GM12878 (cell line): ENCODE data around the gene GJD2. TPM values are rescaled to one million over a fixed set of nuclear protein-coding genes. Genes with fewer than 3 reads are reported as not detected.

Source experiments
- ATAC-seq: fragments of 200-7000 bp; cut with Tn5 transposase; 3 replicates; pipeline ENCODE4 v1.9.1; 2020; ENCODE audit warnings: mild to moderate bottlenecking, moderate library complexity
- BruUV-seq: library from RNA; stranded (reverse); fragments of 400-500 nt; replicated peaks from 2 replicates; lab custom pipeline; 2021; lab: Mats Ljungman, UMichigan
- CTCF ChIA-PET: fragments of 300-600 bp; sonication (Branson Sonifier 250); formaldehyde crosslinking; extraction: SDS; loops from one replicate; lab custom pipeline; 2021; ENCODE audit warnings: inconsistent platforms; lab: Yijun Ruan, JAX
- POLR2A ChIA-PET: fragments of 350-600 bp; formaldehyde crosslinking; extraction: SDS; loops from one replicate; lab custom pipeline; 2021; ENCODE audit warnings: inconsistent platforms; lab: Charles Lee
- RAD21 ChIA-PET: fragments of 300-600 bp; sonication (Branson Sonifier 250); formaldehyde crosslinking; loops from one replicate; lab custom pipeline; 2023; ENCODE audit warnings: antibody characterized with exemption; ENCODE audit not compliant: unreplicated experiment; lab: Charles Lee
- SMC1A ChIA-PET: fragments of 300-600 bp; sonication (Branson Sonifier 250); formaldehyde crosslinking; loops from one replicate; lab custom pipeline; 2023; ENCODE audit not compliant: unreplicated experiment, uncharacterized antibody; lab: Charles Lee
- DNase-seq: peaks from one replicate; pipeline ENCODE4 v3.0.0-alpha.2; 2011; ENCODE audit warnings: low read depth, low spot score
- FAIRE-seq: peaks from 3 replicates; lab custom pipeline; 2011; peaks lifted over from hg19 to GRCh38; lab: Jason Lieb, UNC
- H2AFZ ChIP-seq: 2 replicates; pipeline ENCODE4 v1.6.0; 2011; ENCODE audit warnings: low read depth, low read length, control low read depth; ENCODE audit not compliant: control insufficient read depth
- H3K27ac ChIP-seq: 2 replicates; pipeline ENCODE4 v1.5.1; 2011; ENCODE audit warnings: control low read depth; ENCODE audit not compliant: control insufficient read depth, insufficient read depth
- H3K27me3 ChIP-seq, 2 experiments: replicated peaks in 1 of 2; 2 replicates each; pipeline versions ENCODE4 v1.6.0 to v1.6.1; 2011; ENCODE audit warnings: low read length in 1 of 2; ENCODE audit not compliant: control insufficient read depth in 2 of 2, insufficient read depth in 2 of 2
- H3K36me3 ChIP-seq, 2 experiments: 2 replicates each; pipeline ENCODE4 v1.5.1; 2011; ENCODE audit warnings: low read length in 1 of 2; ENCODE audit not compliant: control insufficient read depth in 2 of 2, insufficient read depth in 2 of 2
- H3K4me1 ChIP-seq: 2 replicates; pipeline ENCODE4 v1.6.1; 2011; ENCODE audit warnings: mild to moderate bottlenecking, low read length, moderate library complexity, mixed read lengths; ENCODE audit not compliant: control insufficient read depth, insufficient read depth
- H3K4me2 ChIP-seq: 2 replicates; pipeline ENCODE4 v1.6.0; 2011; ENCODE audit warnings: control low read depth; ENCODE audit not compliant: control insufficient read depth, insufficient read depth
- H3K4me3 ChIP-seq: fragments of 200-600 bp; sonication (generic); 2 replicates; pipeline ENCODE4 v1.5.1; 2016
- H3K79me2 ChIP-seq: 2 replicates; pipeline ENCODE4 v1.6.0; 2011; ENCODE audit warnings: low read length; ENCODE audit not compliant: control insufficient read depth, insufficient read depth
- H3K9ac ChIP-seq: 2 replicates; pipeline ENCODE4 v1.8.0; 2011; ENCODE audit warnings: low read length, control low read depth, mixed read lengths; ENCODE audit not compliant: control insufficient read depth, insufficient read depth
- H3K9me3 ChIP-seq: replicated peaks from 3 replicates; pipeline ENCODE4 v1.5.1; 2011; ENCODE audit warnings: mild to moderate bottlenecking, low read length; ENCODE audit not compliant: control insufficient read depth, insufficient read depth
- H4K20me1 ChIP-seq: 2 replicates; pipeline ENCODE4 v1.6.0; 2011; ENCODE audit not compliant: control insufficient read depth, insufficient read depth
- FOXM1 ChIP-seq: IDR thresholded peaks from 2 replicates; pipeline ENCODE4 v1.6.1; 2012; ENCODE audit warnings: low read depth, mild to moderate bottlenecking, inconsistent platforms, low read length, moderate library complexity
- JUND ChIP-seq: IDR thresholded peaks from 2 replicates; pipeline ENCODE4 v1.6.1; 2012; ENCODE audit warnings: low read depth, mild to moderate bottlenecking, low read length, improper control_type of control experiment, moderate library complexity
- MTA3 ChIP-seq: IDR thresholded peaks from 2 replicates; pipeline ENCODE4 v1.6.1; 2012; ENCODE audit warnings: low read length, inconsistent platforms, borderline replicate concordance
- MXI1 ChIP-seq: fragments of 150-350 bp; IDR thresholded peaks from 2 replicates; pipeline ENCODE4 v1.6.1; 2011; ENCODE audit warnings: low read depth, mild to moderate bottlenecking, inconsistent platforms, low read length, improper control_type of control experiment
- NRF1 ChIP-seq: conservative IDR thresholded peaks from 2 replicates; pipeline ENCODE4 v1.6.1; 2011; ENCODE audit warnings: mild to moderate bottlenecking, low read depth, low read length, improper control_type of control experiment
- SMARCA5 ChIP-seq: fragments of 450-650 bp; IDR thresholded peaks from 2 replicates; pipeline ENCODE4 v1.6.1; 2017; ENCODE audit warnings: mild to moderate bottlenecking
- SREBF2 ChIP-seq: IDR thresholded peaks from 2 replicates; pipeline ENCODE4 v1.6.1; 2012; ENCODE audit warnings: mild to moderate bottlenecking, low read length
- TBL1XR1 ChIP-seq: IDR thresholded peaks from 2 replicates; pipeline ENCODE4 v1.6.1; 2012; ENCODE audit warnings: low read depth, low read length, improper control_type of control experiment
- ZNF274 ChIP-seq: IDR thresholded peaks from one replicate; pipeline ENCODE4 v1.8.0; 2011; ENCODE audit not compliant: insufficient read length, insufficient read depth
- ZNF622 ChIP-seq: fragments of 450-650 bp; IDR thresholded peaks from 2 replicates; pipeline ENCODE4 v1.6.1; 2017; ENCODE audit warnings: mild to moderate bottlenecking, inconsistent platforms
- WGBS: methylation state at CpG from one replicate; pipeline ENCODE4 v1.1.6; 2016; ENCODE audit warnings: low lambda C conversion rate; ENCODE audit not compliant: insufficient replicate concordance, insufficient coverage; ENCODE audit errors: missing lambda C conversion rate; 5-methylcytosine and 5-hydroxymethylcytosine counted together
- in situ Hi-C: fragments of 300-500 bp; cut with MboI; formaldehyde crosslinking; loops from 9 replicates; pipeline ENCODE4 v1.14.3; 2018; ENCODE audit warnings: mixed read lengths
- intact Hi-C: fragments of 100-400 bp; cut with micrococcal nuclease; formaldehyde crosslinking; loops from one replicate; pipeline ENCODE4 v1.14.2; 2022; ENCODE audit not compliant: unreplicated experiment
- polyA plus RNA-seq, 11 experiments: library from polyadenylated mRNA; depleted of rRNA in 4 of 11; unstranded in 6 of 11; stranded (reverse) in 5 of 11; fragments of >200 nt; fragmentation: Nextera tagmentation in 4 of 11; fragmentation: Illumina TruSeq in 1 of 11; extraction: Ambion mirVana in 4 of 11; extraction: Trizol in 1 of 11; gene quantifications; 1 replicate in 1 of 11; 2 replicates in 10 of 11; pipeline versions ENCODE4 v1.2.1 to v1.2.3, GENCODE V29; 2011 to 2016; ENCODE audit warnings: inconsistent platforms in 2 of 11, missing spikeins in 2 of 11, low read depth in 1 of 11
- total RNA-seq, 4 experiments: library from RNA; depleted of rRNA in 3 of 4; stranded (reverse); fragments of >200 nt in 3 of 4; fragmentation: Illumina TruSeq in 1 of 4; extraction: Trizol in 1 of 4; gene quantifications; 2 replicates each; pipeline versions ENCODE4 v1.2.1 to v1.2.3, GENCODE V29; 2013 to 2021
- TF ChIP-seq, protein P1 (sequence below): IDR thresholded peaks from 2 replicates; pipeline ENCODE4 v1.6.1; 2012; ENCODE audit warnings: mild to moderate bottlenecking, low read depth, low read length
- TF ChIP-seq, protein P2 (sequence below): fragments of 450-650 bp; IDR thresholded peaks from 2 replicates; pipeline ENCODE4 v1.6.1; 2017; ENCODE audit warnings: mild to moderate bottlenecking, moderate library complexity
- TF ChIP-seq, protein P3 (sequence below): fragments of 150-350 bp; IDR thresholded peaks from 2 replicates; pipeline ENCODE4 v1.6.1; 2016; ENCODE audit warnings: low read depth, low read length

Gene GJD2
- total and polyA plus RNA-seq, 10 of the 15 experiments (the other 5 are each of a cell fraction or from before 2014, with no cell fraction given), result not detected

GRCh38 chr15:34791701-34792100 lies 36.9 kb upstream of the GJD2 start:
- in situ Hi-C loops (no loop called here), intact Hi-C loops (no loop called here)
- H3K79me2 ChIP-seq, result no peaks in the 10 kb centered on the region
- BruUV-seq, result no TSS peak
- H3K27me3 ChIP-seq, result peaks cover 6 to 7% of the 10 kb centered on the region in 2 experiments; a peak in 3 of 4 replicates
- H3K4me1 ChIP-seq, result no peaks in the 10 kb centered on the region
- no peaks in the 10 kb centered on the region for H3K36me3 ChIP-seq
- SMC1A ChIA-PET, result no interaction called here
- H4K20me1 ChIP-seq, result no peaks in the 10 kb centered on the region; the same call in 1 of the 2 replicates
- FAIRE-seq, result no peak
- 17% methylated on average over 3 of the region's 3 CpGs for WGBS
- no peak for DNase-seq
- no peak overlapping the region for H2AFZ ChIP-seq
- no peak overlapping the region for H3K9ac ChIP-seq
- no peak overlapping the region for H3K27ac ChIP-seq
- H3K4me3 ChIP-seq, result no peak overlapping the region
- RAD21 ChIA-PET, result no interaction called here
- no peaks in the 10 kb centered on the region for H3K9me3 ChIP-seq
- no peak overlapping the region for H3K4me2 ChIP-seq
- POLR2A ChIA-PET, result no interaction called here
- no peak for ATAC-seq
- CTCF ChIA-PET, result no interaction called here
- TF ChIP-seq ZNF622 (no peak), SMARCA5 (no peak), ZNF274 (no peak), JUND (no peak), FOXM1 (no peak), NRF1 (no peak), TBL1XR1 (no peak), MXI1 (no peak), MTA3 (no peak), SREBF2 (no peak)
- TF ChIP-seq, protein P1, sequence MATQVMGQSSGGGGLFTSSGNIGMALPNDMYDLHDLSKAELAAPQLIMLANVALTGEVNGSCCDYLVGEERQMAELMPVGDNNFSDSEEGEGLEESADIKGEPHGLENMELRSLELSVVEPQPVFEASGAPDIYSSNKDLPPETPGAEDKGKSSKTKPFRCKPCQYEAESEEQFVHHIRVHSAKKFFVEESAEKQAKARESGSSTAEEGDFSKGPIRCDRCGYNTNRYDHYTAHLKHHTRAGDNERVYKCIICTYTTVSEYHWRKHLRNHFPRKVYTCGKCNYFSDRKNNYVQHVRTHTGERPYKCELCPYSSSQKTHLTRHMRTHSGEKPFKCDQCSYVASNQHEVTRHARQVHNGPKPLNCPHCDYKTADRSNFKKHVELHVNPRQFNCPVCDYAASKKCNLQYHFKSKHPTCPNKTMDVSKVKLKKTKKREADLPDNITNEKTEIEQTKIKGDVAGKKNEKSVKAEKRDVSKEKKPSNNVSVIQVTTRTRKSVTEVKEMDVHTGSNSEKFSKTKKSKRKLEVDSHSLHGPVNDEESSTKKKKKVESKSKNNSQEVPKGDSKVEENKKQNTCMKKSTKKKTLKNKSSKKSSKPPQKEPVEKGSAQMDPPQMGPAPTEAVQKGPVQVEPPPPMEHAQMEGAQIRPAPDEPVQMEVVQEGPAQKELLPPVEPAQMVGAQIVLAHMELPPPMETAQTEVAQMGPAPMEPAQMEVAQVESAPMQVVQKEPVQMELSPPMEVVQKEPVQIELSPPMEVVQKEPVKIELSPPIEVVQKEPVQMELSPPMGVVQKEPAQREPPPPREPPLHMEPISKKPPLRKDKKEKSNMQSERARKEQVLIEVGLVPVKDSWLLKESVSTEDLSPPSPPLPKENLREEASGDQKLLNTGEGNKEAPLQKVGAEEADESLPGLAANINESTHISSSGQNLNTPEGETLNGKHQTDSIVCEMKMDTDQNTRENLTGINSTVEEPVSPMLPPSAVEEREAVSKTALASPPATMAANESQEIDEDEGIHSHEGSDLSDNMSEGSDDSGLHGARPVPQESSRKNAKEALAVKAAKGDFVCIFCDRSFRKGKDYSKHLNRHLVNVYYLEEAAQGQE, result no peak
- TF ChIP-seq, protein P2, sequence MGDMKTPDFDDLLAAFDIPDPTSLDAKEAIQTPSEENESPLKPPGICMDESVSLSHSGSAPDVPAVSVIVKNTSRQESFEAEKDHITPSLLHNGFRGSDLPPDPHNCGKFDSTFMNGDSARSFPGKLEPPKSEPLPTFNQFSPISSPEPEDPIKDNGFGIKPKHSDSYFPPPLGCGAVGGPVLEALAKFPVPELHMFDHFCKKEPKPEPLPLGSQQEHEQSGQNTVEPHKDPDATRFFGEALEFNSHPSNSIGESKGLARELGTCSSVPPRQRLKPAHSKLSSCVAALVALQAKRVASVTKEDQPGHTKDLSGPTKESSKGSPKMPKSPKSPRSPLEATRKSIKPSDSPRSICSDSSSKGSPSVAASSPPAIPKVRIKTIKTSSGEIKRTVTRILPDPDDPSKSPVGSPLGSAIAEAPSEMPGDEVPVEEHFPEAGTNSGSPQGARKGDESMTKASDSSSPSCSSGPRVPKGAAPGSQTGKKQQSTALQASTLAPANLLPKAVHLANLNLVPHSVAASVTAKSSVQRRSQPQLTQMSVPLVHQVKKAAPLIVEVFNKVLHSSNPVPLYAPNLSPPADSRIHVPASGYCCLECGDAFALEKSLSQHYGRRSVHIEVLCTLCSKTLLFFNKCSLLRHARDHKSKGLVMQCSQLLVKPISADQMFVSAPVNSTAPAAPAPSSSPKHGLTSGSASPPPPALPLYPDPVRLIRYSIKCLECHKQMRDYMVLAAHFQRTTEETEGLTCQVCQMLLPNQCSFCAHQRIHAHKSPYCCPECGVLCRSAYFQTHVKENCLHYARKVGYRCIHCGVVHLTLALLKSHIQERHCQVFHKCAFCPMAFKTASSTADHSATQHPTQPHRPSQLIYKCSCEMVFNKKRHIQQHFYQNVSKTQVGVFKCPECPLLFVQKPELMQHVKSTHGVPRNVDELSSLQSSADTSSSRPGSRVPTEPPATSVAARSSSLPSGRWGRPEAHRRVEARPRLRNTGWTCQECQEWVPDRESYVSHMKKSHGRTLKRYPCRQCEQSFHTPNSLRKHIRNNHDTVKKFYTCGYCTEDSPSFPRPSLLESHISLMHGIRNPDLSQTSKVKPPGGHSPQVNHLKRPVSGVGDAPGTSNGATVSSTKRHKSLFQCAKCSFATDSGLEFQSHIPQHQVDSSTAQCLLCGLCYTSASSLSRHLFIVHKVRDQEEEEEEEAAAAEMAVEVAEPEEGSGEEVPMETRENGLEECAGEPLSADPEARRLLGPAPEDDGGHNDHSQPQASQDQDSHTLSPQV, result no peak
- TF ChIP-seq, protein P3, sequence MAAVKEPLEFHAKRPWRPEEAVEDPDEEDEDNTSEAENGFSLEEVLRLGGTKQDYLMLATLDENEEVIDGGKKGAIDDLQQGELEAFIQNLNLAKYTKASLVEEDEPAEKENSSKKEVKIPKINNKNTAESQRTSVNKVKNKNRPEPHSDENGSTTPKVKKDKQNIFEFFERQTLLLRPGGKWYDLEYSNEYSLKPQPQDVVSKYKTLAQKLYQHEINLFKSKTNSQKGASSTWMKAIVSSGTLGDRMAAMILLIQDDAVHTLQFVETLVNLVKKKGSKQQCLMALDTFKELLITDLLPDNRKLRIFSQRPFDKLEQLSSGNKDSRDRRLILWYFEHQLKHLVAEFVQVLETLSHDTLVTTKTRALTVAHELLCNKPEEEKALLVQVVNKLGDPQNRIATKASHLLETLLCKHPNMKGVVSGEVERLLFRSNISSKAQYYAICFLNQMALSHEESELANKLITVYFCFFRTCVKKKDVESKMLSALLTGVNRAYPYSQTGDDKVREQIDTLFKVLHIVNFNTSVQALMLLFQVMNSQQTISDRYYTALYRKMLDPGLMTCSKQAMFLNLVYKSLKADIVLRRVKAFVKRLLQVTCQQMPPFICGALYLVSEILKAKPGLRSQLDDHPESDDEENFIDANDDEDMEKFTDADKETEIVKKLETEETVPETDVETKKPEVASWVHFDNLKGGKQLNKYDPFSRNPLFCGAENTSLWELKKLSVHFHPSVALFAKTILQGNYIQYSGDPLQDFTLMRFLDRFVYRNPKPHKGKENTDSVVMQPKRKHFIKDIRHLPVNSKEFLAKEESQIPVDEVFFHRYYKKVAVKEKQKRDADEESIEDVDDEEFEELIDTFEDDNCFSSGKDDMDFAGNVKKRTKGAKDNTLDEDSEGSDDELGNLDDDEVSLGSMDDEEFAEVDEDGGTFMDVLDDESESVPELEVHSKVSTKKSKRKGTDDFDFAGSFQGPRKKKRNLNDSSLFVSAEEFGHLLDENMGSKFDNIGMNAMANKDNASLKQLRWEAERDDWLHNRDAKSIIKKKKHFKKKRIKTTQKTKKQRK, result no peak
